HPDE6-E6E7 (cell line): ENCODE results near the gene GARIN5A.
"Not testable (repeated sequence)": the region's sequence is repeated elsewhere in the genome, so short reads cannot be mapped to it uniquely, and the experiment has no call there.

Source experiments
- DNase-seq: peaks from one replicate; pipeline ENCODE4 v3.0.0; 2011; ENCODE audit warnings: missing footprints; ENCODE audit errors: extremely low spot score

The GARIN5A gene

DNA sequence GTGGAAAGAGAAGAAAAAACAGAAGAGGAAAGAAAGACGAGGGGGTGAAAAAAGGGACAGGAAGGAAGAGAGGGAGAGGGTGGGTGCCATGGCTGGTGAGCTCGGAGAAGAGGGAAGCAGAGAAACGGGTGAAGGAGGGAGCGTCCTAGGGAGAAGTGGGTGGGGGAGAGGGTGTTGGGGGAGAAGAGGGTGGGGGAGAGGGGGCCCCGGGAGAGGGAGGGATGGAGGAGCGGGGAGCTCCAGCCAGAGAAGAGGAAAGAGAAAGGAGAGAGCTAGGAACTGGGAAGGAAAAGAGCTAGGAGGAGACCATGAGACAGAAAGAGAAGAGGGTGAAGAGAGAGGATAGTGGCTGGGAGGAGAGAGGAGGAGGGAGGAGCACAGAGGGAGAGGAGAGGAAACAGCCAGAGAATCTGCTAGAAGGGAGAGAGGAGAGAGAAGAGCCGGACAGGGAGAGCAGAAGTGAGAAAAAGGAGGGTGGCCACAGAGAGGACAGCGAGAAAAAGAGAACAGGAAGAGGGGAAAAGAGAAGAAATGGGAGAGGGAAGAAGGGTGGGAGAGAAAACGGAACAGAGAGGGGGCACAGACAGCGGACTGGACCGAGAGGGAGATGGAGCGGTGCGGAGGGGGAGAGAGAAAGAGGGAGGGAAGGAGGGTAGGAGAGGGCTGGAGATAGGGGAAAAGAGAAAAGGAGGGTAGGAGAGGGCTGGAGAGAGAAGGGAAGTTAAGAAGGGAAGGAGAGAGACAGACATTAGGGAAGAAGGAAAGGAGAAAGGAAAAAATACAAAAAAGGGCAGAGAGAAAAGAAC is 11.9 kb upstream of the GARIN5A start:
- DNase-seq, result no peak

DNA sequence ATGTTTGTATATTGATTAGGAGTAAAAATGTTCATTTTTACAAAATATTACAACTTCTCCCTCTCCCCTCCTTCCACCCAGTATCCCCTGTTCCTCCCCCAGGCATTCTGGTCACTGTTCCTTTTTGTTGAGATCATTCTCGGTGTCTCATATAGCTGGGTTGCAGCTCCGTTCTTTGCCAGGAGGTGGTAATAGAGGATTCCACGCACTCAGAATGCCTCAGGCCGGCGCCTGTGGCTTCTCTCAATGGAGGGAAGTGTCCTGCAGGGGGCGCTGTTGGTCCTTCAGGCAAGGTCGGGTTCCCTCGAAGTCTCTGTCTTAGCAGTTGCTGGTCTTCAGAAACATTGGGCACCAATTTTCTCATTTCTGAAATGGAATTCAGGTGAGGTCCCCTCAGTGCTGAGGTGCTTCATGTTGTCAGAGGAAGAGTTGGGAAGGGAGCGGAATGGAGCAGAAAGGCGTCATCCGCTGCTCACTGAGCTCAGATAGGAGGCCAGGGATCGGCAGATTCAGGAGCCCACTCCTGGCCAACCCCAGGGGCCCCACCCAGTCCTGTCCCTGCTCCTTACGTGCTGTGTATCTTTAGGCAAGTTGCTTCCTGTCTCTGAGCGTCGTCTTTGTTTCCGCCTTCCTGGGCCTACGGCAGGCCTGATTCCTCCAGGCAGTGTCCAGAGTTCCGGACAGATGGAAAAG is 10.3 kb upstream of the GARIN5A start:
- DNase-seq, result no peak

DNA sequence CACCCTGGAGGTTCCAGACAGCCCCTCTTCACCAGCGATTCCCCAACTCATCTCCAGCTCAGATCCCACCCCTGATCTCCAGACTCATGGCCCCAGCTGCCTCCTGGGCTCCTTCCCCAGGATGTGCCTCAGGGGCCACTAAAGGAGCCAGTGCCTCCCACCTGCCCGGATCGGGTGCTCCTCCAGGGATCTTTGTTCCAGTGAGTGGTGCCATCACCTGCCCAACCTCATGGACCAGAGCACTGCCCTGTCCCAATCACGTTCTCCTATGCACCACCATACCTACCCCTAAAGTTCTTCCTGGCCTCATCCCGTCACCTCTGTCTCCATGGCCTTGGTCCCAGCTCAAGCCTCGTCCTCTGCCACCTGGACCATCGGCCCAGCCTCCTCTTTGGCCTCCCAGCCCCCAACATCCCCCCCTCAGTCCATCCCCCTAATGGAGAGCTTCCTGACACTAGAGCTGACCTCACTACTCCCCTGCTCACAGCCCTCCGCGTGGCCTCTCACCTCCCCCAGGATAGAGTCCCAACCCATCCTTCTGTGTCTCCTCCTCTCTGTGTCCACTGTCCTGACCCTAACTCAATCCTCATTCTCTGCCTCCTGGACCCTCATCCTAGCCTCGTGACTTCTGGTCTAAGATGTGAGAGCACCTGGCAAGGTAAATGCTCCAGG is 8.8 kb upstream of the GARIN5A start:
- no peak for DNase-seq

DNA sequence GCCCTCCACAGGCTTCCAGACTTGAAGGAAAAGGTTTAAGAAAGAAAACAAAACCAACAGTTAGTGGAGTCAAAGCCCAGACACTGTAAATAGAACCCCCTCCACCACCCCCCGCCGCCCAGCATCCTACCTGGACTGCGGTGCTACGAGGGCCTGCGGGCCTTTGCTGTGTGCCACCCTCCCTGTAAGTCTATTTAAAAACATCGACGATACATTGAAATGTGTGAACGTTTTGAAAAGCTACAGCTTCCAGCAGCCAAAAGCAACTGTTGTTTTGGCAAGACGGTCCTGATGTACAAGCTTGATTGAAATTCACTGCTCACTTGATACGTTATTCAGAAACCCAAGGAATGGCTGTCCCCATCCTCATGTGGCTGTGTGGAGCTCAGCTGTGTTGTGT is 6.3 kb upstream of the GARIN5A start:
- DNase-seq, result no peak

DNA sequence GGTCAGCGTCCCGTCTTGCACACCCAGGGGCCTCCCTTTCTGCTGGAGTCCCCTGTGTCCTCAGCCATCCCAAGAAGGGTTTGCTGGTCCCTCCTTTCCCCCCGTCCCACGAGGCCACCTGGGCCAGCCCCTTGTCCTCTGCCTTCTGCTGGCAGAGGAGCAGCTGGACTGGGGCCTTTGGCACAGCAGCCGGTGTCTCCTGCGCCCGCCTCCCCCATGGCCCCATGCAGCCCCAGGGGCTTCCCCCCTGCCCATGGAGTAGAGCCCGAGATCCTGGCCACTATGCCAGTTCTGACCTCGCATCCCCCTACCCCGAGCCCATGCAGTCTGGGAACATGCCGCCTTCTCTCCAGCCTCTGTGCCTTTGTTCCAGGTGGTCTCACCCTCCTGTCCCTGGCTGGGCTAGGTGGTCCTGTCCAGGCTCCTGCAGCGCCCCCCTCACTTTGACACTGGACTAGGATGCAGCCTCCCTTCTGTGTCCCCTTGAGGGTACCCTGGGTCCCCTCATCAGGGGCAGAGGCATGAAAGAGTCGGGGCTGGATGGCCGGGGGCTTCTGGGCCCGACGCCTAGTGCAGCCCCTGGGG is 5.7 kb upstream of the GARIN5A start:
- DNase-seq, result no peak

DNA sequence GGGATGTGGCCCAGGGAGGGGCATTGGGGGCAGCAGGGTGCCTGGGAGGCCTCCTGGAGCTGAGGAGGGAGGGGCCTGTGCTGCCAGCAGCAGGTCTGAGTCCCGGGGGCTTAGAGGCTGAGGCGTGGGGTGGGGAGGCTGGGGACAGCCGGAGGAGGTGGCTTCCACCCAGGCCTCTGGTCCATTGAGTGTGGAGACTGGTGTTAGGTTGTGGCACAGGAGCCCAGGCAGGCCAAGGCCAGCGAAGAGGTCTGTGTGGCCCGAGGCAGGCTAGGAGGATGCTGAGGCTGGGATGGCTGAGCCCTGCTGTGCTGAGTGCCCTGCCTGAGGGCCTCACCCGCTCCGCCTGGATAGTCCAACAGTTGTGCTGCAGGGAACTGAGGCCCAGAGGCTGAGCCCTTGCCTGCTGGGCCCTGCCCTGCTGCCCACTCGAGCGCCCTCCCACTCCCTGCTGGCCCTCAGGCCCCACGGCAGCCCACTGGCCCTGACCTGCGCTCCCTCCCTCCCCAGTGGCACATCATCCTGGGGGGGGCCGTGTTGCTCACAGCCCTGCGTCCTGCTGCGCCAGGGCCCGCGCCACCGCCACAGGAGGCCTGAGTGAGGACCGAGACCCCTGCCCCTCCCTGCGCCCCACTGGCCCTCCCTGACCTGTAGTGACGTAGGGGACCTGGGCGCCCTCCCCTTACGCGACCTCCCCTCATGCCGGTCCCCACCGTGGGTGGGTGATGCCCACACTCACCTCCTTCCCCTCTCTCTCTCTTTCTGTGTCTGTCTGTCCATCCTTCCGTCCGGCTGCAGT is 4.9 kb upstream of the GARIN5A start:
- no peak for DNase-seq

DNA sequence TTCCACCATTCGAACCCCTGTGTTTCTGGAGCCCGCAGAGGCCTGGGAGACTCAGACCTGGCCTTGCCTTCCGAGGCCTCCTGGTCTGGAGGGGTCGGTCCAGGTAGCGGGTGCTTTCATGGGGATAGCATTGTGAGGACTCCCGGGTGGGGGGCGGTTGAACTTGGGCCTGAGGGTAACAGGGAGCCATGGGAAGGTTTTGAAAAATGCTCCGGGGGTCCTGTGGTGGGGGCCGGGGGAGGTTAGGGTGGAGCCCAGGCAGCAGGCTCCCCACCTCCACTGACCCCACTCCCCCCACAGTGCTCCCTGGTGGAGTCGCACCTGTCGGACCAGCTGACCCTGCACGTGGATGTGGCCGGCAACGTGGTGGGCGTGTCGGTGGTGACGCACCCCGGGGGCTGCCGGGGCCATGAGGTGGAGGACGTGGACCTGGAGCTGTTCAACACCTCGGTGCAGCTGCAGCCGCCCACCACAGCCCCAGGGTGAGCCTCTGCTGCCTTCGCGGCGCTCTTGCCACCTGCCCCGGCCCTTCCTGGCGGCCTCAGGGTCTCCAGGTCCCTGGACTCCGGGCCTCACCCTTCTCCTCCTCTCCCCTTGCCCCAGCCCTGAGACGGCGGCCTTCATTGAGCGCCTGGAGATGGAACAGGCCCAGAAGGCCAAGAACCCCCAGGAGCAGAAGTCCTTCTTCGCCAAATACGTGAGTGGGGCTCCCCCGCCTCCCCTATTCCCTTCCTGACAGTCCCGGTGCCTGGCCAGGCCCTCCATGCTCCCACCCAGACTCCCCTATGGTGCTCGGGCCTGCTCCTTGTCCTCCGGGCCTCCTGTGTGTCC is 3.8 kb upstream of the GARIN5A start:
- DNase-seq, result no peak

DNA sequence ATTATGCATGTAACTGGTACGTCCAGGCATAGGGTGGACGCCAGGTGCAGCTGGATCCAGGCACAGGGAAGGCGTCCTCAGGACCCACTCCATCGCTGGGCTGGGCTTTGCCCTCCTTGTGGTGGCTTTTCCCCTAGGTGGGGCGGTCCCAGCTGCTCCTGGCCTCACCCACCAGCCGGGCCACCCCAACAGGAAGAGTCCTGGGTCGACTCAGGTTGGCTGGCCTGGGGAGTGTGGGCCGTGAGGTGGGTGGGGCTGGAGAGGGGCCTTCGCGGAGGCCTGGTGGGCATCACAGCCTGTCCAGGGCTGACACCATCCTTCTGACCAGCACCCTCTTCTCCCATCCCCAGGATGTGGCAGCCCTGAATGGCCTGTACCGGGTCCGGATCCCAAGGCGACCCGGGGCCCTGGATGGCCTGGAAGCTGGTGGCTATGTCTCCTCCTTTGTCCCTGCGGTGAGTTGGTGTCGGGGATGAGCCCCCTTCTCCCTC is 3.2 kb upstream of the GARIN5A start:
- no peak for DNase-seq

DNA sequence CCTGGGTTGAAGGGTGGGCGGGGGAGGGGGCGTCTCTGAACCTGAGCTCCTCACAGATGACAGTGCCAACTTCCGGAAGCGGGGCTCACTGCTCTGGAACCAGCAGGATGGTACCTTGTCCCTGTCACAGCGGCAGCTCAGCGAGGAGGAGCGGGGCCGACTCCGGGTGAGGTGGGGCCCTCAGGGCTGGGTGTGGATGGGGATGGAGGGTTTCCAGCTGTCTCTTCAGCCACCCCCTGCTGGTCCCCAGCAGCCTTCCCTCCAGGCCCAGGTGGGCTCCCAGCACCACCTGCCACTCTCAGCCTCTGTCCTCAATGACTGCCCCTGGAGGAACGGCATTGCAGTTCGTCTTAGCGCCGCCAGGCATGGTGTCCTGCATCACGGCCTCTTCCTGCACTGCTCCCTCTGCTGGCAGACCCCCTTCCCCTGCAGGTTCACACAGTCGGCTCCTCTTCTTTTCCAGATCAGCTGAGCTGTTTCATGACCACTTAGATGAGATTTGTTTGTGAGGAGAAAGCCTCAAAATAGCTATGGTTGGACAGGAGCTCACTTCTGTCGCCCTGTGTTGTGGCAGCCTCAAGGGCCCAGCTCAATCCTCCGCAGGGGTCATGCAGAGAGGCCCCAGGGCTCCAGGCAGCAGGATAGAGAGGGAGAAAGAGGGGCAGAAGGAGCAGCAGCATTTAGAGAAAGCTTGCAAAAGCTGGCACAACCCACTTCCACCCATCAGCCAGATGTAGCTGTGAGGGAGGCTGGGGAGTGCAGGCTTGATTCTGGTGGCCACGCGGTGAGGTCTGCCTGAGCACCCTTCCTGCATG is 2.5 kb upstream of the GARIN5A start:
- no peak for DNase-seq

DNA sequence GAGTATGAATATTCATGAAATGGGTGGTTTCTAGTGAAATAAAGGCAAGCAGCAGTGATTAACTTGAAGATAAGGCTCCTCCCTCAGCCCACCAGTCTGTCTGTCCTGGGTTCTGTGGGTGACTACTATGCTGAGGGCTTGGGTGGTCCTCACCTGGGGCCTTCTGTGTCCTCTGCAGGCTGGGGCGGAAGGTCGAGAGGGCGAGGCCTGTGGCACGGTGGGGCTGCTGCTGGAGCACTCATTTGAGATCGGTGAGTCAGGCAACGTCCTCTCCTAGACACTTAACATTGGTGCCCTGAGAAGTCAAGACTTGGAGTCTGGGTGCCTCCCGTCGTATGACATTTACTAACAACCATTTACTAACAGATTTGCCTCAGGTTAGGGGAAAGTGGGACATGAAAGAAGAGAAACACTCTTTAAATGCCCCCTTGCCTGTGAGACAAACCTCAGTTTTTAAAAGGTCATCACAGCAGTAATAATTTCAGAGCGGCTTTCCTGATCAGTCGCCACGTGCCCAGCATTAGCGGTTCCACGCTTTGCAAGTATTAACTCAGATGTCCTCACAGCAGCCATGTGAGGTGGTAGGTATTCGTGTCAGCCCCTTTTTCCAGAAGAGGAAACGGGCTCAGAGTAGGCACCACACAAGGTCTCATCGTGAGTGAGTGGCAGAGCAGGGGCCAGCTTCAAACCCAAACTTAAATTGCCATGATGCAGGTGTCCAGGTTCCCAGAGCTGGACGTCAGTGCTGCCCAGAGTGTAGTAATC is 1.3 kb upstream of the GARIN5A start:
- DNase-seq, result no peak

DNA sequence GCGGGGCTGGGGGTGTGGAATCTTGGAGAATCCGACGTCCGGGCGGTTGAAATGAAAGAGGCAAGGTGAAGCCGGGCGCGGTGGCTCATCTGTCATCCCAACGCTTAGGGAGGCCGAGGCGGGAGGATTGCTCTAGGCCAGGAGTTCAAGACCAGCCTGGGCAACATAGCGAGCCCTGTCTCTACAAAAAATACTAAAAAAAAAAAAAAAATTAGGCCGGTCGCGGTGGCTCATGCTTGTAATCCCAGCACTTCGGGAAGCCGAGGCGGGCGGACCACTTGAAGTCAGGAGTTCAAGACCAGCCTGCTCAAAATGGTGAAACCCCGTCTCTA is 225 bp upstream of the GARIN5A start:
- DNase-seq, result no peak

DNA sequence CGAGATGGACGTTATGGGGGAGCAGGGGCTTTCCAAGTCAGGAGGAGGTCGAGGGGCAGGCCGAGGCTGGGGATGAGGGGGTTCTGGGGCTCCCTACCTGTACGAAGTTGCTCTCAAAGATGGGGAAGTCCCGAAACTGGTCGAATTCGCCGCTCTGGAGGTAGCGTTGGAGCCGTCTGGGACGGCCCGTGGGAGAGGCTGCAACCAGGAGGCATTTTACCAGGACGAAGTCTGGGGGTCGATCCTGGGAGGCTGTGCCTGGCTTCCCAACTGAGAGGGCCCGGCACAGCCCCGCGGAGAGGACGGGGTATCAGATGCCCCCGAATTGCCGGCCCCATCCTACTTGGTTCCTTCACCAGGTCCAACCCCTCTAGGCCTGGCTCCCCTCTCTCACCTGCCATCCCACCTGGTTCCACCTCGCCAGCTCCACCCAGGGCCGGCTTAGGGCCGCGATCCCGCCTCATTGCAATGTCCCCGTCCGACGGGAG is 868 bp downstream of the GARIN5A start:
- no peak for DNase-seq

DNA sequence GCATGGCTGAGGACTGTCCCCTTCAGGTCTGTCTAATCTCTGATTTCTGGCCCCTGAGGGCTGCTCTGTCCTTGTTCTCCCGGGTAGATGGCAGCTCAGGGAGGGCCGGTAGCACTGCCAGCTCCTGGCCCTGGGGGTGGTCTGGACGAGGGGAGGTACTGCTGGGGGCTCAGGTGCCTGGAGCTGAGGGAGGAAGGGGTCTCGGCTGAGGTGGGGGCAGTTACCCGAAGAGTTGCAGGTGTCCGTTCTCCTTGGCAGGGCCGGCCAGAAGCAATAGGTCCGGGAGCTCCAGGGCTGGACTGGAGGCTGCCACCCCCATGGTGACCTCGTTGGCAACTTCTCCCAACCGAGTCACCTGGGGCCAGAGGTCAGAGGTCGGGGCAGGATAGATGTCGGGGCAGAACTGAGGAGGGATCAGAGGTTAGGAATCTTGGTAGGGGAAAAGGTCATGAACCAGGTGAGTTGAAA is 1.5 kb downstream of the GARIN5A start:
- no peak for DNase-seq

DNA sequence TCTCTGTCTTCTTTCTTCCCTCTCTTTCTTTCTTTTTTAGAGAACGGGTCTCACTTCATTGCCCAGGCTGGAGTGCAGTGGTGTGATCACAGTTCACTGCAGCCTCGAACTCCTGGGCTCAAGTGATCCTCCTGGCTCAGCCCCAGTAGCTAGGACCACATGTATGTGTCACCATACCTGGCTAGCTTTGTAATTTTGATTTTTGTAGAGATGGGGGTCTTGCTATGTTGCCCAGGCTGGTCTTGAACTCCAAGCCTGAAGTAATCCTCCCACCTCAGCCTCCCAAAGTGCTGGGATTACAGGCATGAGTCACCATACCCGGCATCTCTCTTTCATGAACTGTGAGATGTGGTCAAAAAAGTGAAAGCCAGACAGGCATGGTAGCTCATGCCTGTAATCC is 3.3 kb downstream of the GARIN5A start:
- DNase-seq, result not testable (repeated sequence)

DNA sequence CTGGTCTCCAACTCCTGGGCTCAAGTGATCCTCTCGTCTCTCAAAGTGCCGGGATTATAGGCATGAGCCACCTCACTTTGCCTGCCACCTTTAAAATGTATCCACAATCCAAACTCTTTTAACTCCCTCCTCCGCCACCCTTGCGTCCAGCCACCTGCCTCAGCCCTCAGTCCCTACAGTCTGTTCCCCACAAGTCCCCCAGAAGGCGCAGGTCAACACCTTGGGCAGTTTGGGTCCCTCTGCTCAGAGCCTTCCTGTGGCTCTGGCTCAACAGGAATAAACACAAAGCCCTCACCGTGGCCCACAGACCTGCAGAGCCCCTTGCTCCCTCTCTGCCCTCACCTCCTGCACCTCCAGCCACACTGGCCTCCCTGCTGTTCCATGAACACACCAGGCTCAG is 7.8 kb downstream of the GARIN5A start:
- no peak for DNase-seq

DNA sequence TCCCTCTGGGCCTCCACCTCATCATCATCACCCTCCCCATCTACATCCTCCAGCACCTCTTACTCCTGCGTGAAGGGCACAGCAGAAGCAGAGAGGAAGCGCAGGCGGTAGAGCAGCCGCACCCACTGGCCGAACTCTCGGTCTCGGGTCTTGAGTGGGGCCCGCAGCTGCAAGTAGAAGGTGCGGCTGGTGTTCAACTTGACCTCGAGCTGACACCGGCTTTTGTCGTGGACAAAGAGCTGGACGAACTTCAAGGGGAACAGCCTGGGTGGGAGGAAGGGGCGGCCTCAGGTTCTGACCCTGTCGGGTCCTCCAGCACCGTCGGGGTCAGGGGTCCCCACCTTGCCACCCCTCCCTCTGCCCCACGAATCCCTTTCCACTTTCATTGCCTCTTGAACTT is 9.1 kb downstream of the GARIN5A start:
- DNase-seq, result no peak

DNA sequence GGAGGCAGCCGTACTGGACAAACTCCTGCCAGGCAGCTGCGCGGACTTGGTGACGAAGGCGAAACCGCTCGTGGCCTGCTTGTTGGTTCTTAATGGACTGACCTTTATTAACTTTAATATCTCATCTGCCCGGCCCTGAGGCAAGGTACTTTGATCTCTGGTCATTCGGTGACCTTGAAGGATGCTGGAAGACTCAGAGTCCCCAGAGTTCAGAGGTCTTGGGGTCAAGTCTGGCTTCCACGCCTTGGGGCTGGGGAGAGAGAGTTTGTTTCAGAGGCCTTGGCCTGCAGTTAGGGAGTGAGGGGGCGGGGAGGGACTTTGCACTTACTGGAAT is 10.0 kb downstream of the GARIN5A start:
- no peak for DNase-seq

DNA sequence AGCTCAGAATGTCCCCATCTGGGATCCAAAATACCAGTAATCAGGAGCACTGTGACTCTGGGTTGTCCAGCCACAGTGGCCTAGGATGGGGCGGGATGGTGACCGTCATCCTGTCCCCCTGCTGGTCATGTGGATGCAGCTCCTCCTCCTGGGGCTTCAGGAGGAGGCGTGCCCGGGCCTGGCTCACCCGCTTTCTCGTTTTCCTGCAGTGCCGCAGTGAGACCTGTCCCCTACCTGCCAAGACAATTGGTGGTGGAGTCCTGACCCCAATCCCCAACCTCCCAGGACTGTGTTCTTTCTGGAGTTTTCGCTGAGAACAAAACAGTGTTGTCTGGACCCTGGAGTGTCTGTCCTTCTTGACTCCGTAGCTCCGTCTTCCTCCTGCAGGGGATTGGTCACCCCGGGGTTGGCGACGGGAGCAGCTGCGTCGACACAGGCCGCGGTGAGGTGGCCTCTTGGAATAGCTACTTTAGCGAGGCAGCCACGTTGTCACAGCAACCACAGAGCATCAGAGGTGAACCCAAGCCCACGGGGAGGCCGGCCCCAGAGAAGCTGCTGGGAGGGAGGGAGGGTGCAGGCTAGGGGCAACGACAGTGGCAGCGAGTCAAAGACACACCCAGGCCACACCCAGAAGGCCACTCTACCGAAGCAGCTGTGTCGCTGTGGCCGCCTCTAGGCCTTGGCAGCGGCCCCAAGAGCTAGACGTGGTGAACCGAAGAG is 10.5 kb downstream of the GARIN5A start:
- DNase-seq, result no peak
